Spleen (tissue), 11 donors: ENCODE data around the gene ATG101. TPM values are rescaled to one million over a fixed set of nuclear protein-coding genes. Genes with fewer than 3 reads are reported as not detected.
A peak's percentile ranks its signal among the peaks of the same experiment; 100 is the strongest.

ENCODE experiments used
- DNase-seq: peaks from one replicate; pipeline ENCODE4 v3.0.0-alpha.2; 2020
- H3K27ac ChIP-seq, 8 donors: fragments of 200-600 bp; sonication (generic) in 7 of 8; 1 replicate in 4 of 8; 2 replicates in 4 of 8; pipeline versions ENCODE4 v1.5.0 to v1.8.0; 2016 to 2021; ENCODE audit warnings: inconsistent platforms in 4 of 8, mild to moderate bottlenecking in 4 of 8, moderate library complexity in 1 of 8
- H3K27me3 ChIP-seq, 7 donors: fragments of 200-600 bp; sonication (generic) in 6 of 7; replicated peaks in 1 of 7; 1 replicate in 4 of 7; 2 replicates in 3 of 7; pipeline versions ENCODE4 v1.5.0 to v1.8.0; 2016 to 2021; ENCODE audit warnings: inconsistent platforms in 3 of 7, mild to moderate bottlenecking in 1 of 7
- H3K36me3 ChIP-seq, 6 donors: fragments of 200-600 bp; sonication (generic) in 5 of 6; 1 replicate in 4 of 6; 2 replicates in 2 of 6; pipeline versions ENCODE4 v1.5.0 to v1.8.0; 2016 to 2021; ENCODE audit warnings: inconsistent platforms in 2 of 6
- H3K4me1 ChIP-seq, 6 donors: fragments of 200-600 bp; sonication (generic) in 5 of 6; 1 replicate in 3 of 6; 2 replicates in 3 of 6; pipeline versions ENCODE4 v1.5.0 to v1.8.0; 2016 to 2021; ENCODE audit warnings: inconsistent platforms in 3 of 6
- H3K4me3 ChIP-seq, 8 donors: fragments of 200-600 bp; sonication (generic) in 7 of 8; 1 replicate in 4 of 8; 2 replicates in 4 of 8; pipeline versions ENCODE4 v1.5.0 to v1.8.0; 2016 to 2021; ENCODE audit warnings: inconsistent platforms in 4 of 8, mild to moderate bottlenecking in 4 of 8, moderate library complexity in 2 of 8
- H3K9me3 ChIP-seq, 8 donors: fragments of 200-600 bp; sonication (generic) in 7 of 8; 1 replicate in 4 of 8; 2 replicates in 4 of 8; pipeline versions ENCODE4 v1.5.0 to v1.8.0; 2016 to 2021; ENCODE audit warnings: inconsistent platforms in 4 of 8
- CTCF ChIP-seq, 11 experiments: fragments of 200-600 bp in 7 of 11; fragments of 450-650 bp in 4 of 11; sonication (generic) in 4 of 11; IDR thresholded peaks in 8 of 11; conservative IDR thresholded peaks in 3 of 11; 1 replicate in 7 of 11; 2 replicates in 4 of 11; pipeline versions ENCODE4 v1.4.0 to v1.8.0; 2016 to 2021; ENCODE audit warnings: antibody characterized with exemption in 11 of 11, inconsistent platforms in 4 of 11, mild to moderate bottlenecking in 1 of 11
- POLR2A ChIP-seq, 3 donors: fragments of 450-650 bp; IDR thresholded peaks; one replicate each; pipeline ENCODE4 v1.5.1; 2017; ENCODE audit warnings: antibody characterized with exemption in 3 of 3, mild to moderate bottlenecking in 1 of 3
- POLR2AphosphoS5 ChIP-seq, 3 donors: sonication (generic); formaldehyde crosslinking; IDR thresholded peaks; one replicate each; pipeline ENCODE4 v1.5.1; 2017; ENCODE audit warnings: antibody characterized with exemption in 3 of 3
- WGBS, 5 donors: extraction: QIAGEN DNeasy Blood & Tissue Kit in 3 of 5; methylation state at CpG; one replicate each; pipeline versions ENCODE4 v1.1.5 to v1.1.7; 2013 to 2018; 5-methylcytosine and 5-hydroxymethylcytosine counted together
- intact Hi-C: fragments of 100-400 bp; cut with DNase I; formaldehyde crosslinking; loops from one replicate; pipeline ENCODE4 v1.15.0; 2023; ENCODE audit warnings: low total_unique reads
- polyA plus RNA-seq, 3 donors: library from polyadenylated mRNA; stranded (reverse); fragments of 200-250 nt; gene quantifications; one replicate each; pipeline ENCODE4 v1.2.1, GENCODE V29; 2013
- total RNA-seq, 7 donors: library from RNA; depleted of rRNA in 3 of 7; stranded (reverse); fragments of >200 nt in 3 of 7; fragmentation: NEBNext Ultra II Directional in 4 of 7; extraction: Animal tissue kit (Norgen Biotek cat#: 25700) in 4 of 7; gene quantifications; one replicate each; pipeline versions ENCODE4 v1.1.0 to v1.2.1, GENCODE V29; 2016 to 2021
- donor health status: healthy with polysubstance abuse.
- donor health status: DM: no; HTN: no; CAD: no; lungs with moderate emphysema.
- donor health status: DM: no; HTN: no; CAD: no.
- donor health status: Bipolar disorder and iron deficiency.
- donor health status: healthy.
- donor health status: DM: no; HTN: no; CAD: no.
- donor health status: DM: yes; HTN: yes; CAD: no.

The ATG101 gene
- total and polyA plus RNA-seq, 10 donors, result 23.5 to 81.1 (median 33.5) TPM

- H3K27ac ChIP-seq, result peak overlapping the region; percentile 85 to 94 (median 92)
- H3K27me3 ChIP-seq, result peaks cover 0 to 8% (median 0%) of the 10 kb centered on the region in 7 donors
- peaks cover 24 to 85% (median 49%) of the 10 kb centered on the region in 6 donors for H3K4me1 ChIP-seq
- TF ChIP-seq POLR2AphosphoS5 (IDR thresholded peaks at IDR 0.05), result no peak
- no peak for TF ChIP-seq POLR2A (IDR thresholded peaks at IDR 0.05)
- no peak for TF ChIP-seq CTCF (IDR thresholded peaks at IDR 0.05 in 8 of 11, conservative IDR thresholded peaks at IDR 0.05 in 3 of 11)
- no peaks in the 10 kb centered on the region for H3K9me3 ChIP-seq
- intact Hi-C loops, result no loop called here
- 27 to 31% (median 30%) methylated on average over 12 to 16 of the region's 16 CpGs for WGBS, 5 donors
- peak; percentile 79 for DNase-seq
- peaks cover 0 to 12% (median 8%) of the 10 kb centered on the region in 6 donors for H3K36me3 ChIP-seq
- H3K4me3 ChIP-seq, result peak overlapping the region; percentile 31 to 79 (median 53)
Observed at GRCh38 chr12:52050116-52050757, 19.5 kb upstream of the ATG101 start.

GRCh38 chr12:52050758-52051541 is 18.8 kb upstream of the ATG101 start, which contains the start of gene NR4A1:
Gene NR4A1 (plus strand): TSS chr12:52051442. CDS start chr12:52054329, 2,887 bp downstream.
- peaks cover 0 to 19% (median 9%) of the 10 kb centered on the region in 6 donors for H3K36me3 ChIP-seq
- intact Hi-C loops, result no loop called here
- H3K27ac ChIP-seq, result peak within 1 kb of the TSS; percentile 85 to 94 (median 92)
- DNase-seq, result peak; percentile 98
- peaks cover 0 to 8% (median 0%) of the 10 kb centered on the region in 7 donors for H3K27me3 ChIP-seq
- 0 to 1% (median 0%) methylated on average over 12 to 77 of the region's 77 CpGs for WGBS, 5 donors
- peaks cover 17 to 78% (median 42%) of the 10 kb centered on the region in 6 donors for H3K4me1 ChIP-seq
- peak within 1 kb of the TSS; percentile 31 to 79 (median 53) for H3K4me3 ChIP-seq
- TF ChIP-seq POLR2AphosphoS5 (IDR thresholded peaks at IDR 0.05), result peak; percentile 96 to 99 (median 96)
- TF ChIP-seq POLR2A (IDR thresholded peaks at IDR 0.05), result peak in 2 of 3 donors; percentile 68 to 70
- peak in 3 of 11 experiments; percentile 11 to 42 (median 38) for TF ChIP-seq CTCF (IDR thresholded peaks at IDR 0.05 in 8 of 11, conservative IDR thresholded peaks at IDR 0.05 in 3 of 11)
- no peaks in the 10 kb centered on the region for H3K9me3 ChIP-seq

GRCh38 chr12:52052468-52053186 is 17.2 kb upstream of the ATG101 start:
- peak overlapping the region in 6 of 8 donors; percentile 17 to 79 (median 53) for H3K4me3 ChIP-seq
- no peak for DNase-seq
- 67 to 76% (median 74%) methylated on average over 6 to 7 of the region's 7 CpGs for WGBS, 5 donors
- TF ChIP-seq POLR2A (IDR thresholded peaks at IDR 0.05), result no peak
- peak in 2 of 3 donors; percentile 47 to 52 for TF ChIP-seq POLR2AphosphoS5 (IDR thresholded peaks at IDR 0.05)
- peak overlapping the region in 4 of 8 donors; percentile 91 to 93 (median 92) for H3K27ac ChIP-seq
- H3K36me3 ChIP-seq, result peaks cover 0 to 36% (median 22%) of the 10 kb centered on the region in 6 donors
- no peaks in the 10 kb centered on the region for H3K9me3 ChIP-seq
- H3K4me1 ChIP-seq, result peaks cover 11 to 62% (median 31%) of the 10 kb centered on the region in 6 donors
- peaks cover 0 to 8% (median 0%) of the 10 kb centered on the region in 7 donors for H3K27me3 ChIP-seq
- intact Hi-C loops, result no loop called here

GRCh38 chr12:52053536-52054209 is 16.1 kb upstream of the ATG101 start:
- Histone ChIP-seq H3K9me3 (no peaks in the 10 kb centered on the region), H3K36me3 (peaks cover 0 to 45% (median 29%) of the 10 kb centered on the region in 6 donors), H3K27ac (peak overlapping the region in 2 of 8 donors; percentile 93), H3K27me3 (peaks cover 0 to 8% (median 0%) of the 10 kb centered on the region in 7 donors), H3K4me1 (peaks cover 11 to 55% (median 32%) of the 10 kb centered on the region in 6 donors), H3K4me3 (peak overlapping the region in 3 of 8 donors; percentile 9 to 79 (median 55))
- no peak for DNase-seq
- intact Hi-C loops, result no loop called here
- peak; percentile 3 to 14 (median 9) for TF ChIP-seq POLR2AphosphoS5 (IDR thresholded peaks at IDR 0.05)
- no peak for TF ChIP-seq CTCF (IDR thresholded peaks at IDR 0.05 in 8 of 11, conservative IDR thresholded peaks at IDR 0.05 in 3 of 11)
- 81 to 88% (median 84%) methylated on average over 6 to 9 of the region's 9 CpGs for WGBS, 5 donors
